Mesothelial cell of epicardium (in vitro differentiated cells): ENCODE data around the gene ZPR1. TPM values are rescaled to one million over a fixed set of nuclear protein-coding genes. Genes with fewer than 3 reads are reported as not detected.

ENCODE experiments used
- DNase-seq, 2 experiments: peaks; one replicate each; pipeline ENCODE4 v3.0.0; 2021; ENCODE audit warnings: low spot score in 2 of 2; ENCODE audit not compliant: unreplicated experiment in 2 of 2
- H3K27ac Mint-ChIP-seq: 2 replicates; pipeline ENCODE4 v1.8.0; 2021; ENCODE audit warnings: mixed read lengths
- H3K27me3 Mint-ChIP-seq: 2 replicates; pipeline ENCODE4 v1.8.0; 2021; ENCODE audit warnings: low read depth, mixed read lengths
- H3K36me3 Mint-ChIP-seq: 2 replicates; pipeline ENCODE4 v1.8.0; 2021; ENCODE audit warnings: mixed read lengths
- H3K4me1 Mint-ChIP-seq: 2 replicates; pipeline ENCODE4 v1.8.0; 2021; ENCODE audit warnings: mixed read lengths
- H3K4me3 Mint-ChIP-seq: 2 replicates; pipeline ENCODE4 v1.8.0; 2021; ENCODE audit warnings: mild to moderate bottlenecking, moderate library complexity, mixed read lengths
- H3K9me3 Mint-ChIP-seq: 2 replicates; pipeline ENCODE4 v1.8.0; 2021; ENCODE audit warnings: mixed read lengths
- total RNA-seq: library from RNA; stranded (reverse); gene quantifications from 3 replicates; pipeline ENCODE4 v1.2.1, GENCODE V29; 2021
- TF ChIP-seq, protein P1 (sequence below): fragments of 200-600 bp; sonication (generic); IDR thresholded peaks from one replicate; pipeline ENCODE4 v1.5.0; 2021; ENCODE audit warnings: antibody characterized with exemption; ENCODE audit not compliant: unreplicated experiment

ZPR1 gene
- total RNA-seq, 1 donor from 2014 or later = 40.9 TPM

DNA sequence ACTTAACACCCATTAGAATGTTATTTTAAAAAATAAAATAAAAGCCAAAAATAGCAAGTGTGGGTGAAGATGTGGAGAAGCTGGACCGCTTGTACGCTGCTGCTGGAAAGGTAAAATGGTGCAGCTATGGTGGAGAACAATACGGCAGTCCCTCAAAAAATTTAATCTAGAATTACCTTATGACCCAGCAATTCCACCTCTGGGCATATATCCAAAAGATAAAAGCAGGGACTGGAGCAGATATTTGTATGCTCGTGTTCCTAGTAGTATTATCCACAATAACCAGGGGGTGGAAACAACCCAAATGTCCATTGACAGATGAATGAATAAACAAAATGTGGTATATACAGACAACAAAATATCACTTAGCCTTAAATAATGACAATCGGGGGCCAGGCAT lies 10.0 kb upstream of the ZPR1 start:
- Mint-ChIP-seq H3K36me3 (no peaks in the 10 kb centered on the region), H3K9me3 (peaks cover 4% of the 10 kb centered on the region)
- TF ChIP-seq, protein P1, sequence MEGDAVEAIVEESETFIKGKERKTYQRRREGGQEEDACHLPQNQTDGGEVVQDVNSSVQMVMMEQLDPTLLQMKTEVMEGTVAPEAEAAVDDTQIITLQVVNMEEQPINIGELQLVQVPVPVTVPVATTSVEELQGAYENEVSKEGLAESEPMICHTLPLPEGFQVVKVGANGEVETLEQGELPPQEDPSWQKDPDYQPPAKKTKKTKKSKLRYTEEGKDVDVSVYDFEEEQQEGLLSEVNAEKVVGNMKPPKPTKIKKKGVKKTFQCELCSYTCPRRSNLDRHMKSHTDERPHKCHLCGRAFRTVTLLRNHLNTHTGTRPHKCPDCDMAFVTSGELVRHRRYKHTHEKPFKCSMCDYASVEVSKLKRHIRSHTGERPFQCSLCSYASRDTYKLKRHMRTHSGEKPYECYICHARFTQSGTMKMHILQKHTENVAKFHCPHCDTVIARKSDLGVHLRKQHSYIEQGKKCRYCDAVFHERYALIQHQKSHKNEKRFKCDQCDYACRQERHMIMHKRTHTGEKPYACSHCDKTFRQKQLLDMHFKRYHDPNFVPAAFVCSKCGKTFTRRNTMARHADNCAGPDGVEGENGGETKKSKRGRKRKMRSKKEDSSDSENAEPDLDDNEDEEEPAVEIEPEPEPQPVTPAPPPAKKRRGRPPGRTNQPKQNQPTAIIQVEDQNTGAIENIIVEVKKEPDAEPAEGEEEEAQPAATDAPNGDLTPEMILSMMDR = no peak

DNA sequence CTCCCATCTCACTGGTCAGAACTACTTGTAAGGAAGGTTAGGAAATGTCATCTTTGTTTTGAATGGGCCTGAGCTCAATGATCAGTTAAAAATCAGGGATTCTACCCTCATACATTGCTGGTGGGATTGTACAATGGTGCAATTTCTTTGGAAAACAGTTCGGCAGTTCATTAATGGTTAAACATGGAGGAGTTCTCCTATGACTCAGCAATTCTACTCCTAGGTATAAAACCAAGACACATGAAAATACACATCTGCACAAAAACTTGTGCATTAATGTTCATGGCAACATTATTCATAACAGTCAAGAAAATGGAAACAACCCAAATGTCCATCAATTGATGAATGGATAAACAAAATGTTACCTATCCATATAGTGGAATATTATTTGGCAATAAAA lies 8.7 kb upstream of the ZPR1 start:
- Mint-ChIP-seq H3K9me3 (peaks cover 4% of the 10 kb centered on the region), H3K27ac (no peak overlapping the region), H3K4me3 (no peak overlapping the region), H3K4me1 (no peaks in the 10 kb centered on the region), H3K27me3 (peaks cover 4% of the 10 kb centered on the region), H3K36me3 (no peaks in the 10 kb centered on the region)
- no peak for DNase-seq
- TF ChIP-seq, protein P1 = no peak

More for the DNA sequence above, 10.0 kb upstream of the ZPR1 start:
- Mint-ChIP-seq H3K27ac (no peak overlapping the region), H3K27me3 (peaks cover 8% of the 10 kb centered on the region), H3K4me1 (no peaks in the 10 kb centered on the region), H3K4me3 (no peak overlapping the region)
- DNase-seq = no peak

DNA sequence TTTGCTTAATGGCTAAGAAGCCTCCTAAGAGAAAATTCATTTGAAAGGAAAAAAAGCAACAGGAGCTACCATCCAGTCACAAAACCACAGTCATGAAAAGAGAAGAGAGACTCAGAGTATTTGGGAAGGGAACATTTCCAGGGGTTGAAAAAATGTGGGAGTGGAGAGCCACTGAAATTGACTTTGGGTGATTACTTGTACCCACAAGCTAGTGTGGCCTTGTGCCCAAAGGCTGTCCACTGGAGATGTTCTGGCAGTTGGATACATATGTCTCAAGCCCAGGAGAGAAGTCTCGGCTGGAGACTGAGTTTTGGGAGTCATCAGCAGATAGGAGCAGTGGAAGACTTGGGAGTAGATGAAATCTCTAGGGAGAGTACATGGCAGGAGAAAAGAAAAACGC lies 7.0 kb upstream of the ZPR1 start:
- DNase-seq = no peak
- peaks cover 10% of the 10 kb centered on the region for H3K27me3 Mint-ChIP-seq
- H3K36me3 Mint-ChIP-seq = no peaks in the 10 kb centered on the region
- peaks cover 4% of the 10 kb centered on the region for H3K9me3 Mint-ChIP-seq
- TF ChIP-seq, protein P1 = no peak
- no peak overlapping the region for H3K27ac Mint-ChIP-seq
- no peak overlapping the region for H3K4me3 Mint-ChIP-seq
- peaks cover 2% of the 10 kb centered on the region for H3K4me1 Mint-ChIP-seq

DNA sequence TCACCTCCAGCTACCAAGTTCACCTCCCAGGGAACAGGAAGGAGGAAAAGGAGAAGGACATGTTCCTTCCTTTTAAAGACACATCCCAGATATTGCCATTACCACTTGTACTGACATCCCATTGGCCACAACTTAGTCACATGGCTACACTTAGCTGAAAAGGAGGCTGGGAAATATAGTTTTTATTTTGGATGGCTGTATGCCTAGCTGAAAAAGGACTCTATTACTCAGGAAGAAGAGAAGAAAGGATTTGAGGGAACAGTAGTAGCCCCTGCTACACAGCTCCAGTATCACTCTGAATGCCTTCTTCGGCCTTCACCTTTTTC lies 5.9 kb upstream of the ZPR1 start:
- Mint-ChIP-seq H3K27ac (no peak overlapping the region), H3K4me3 (no peak overlapping the region), H3K27me3 (peaks cover 6% of the 10 kb centered on the region), H3K36me3 (no peaks in the 10 kb centered on the region), H3K4me1 (peaks cover 2% of the 10 kb centered on the region), H3K9me3 (peaks cover 4% of the 10 kb centered on the region)
- no peak for DNase-seq
- TF ChIP-seq, protein P1 = no peak

DNA sequence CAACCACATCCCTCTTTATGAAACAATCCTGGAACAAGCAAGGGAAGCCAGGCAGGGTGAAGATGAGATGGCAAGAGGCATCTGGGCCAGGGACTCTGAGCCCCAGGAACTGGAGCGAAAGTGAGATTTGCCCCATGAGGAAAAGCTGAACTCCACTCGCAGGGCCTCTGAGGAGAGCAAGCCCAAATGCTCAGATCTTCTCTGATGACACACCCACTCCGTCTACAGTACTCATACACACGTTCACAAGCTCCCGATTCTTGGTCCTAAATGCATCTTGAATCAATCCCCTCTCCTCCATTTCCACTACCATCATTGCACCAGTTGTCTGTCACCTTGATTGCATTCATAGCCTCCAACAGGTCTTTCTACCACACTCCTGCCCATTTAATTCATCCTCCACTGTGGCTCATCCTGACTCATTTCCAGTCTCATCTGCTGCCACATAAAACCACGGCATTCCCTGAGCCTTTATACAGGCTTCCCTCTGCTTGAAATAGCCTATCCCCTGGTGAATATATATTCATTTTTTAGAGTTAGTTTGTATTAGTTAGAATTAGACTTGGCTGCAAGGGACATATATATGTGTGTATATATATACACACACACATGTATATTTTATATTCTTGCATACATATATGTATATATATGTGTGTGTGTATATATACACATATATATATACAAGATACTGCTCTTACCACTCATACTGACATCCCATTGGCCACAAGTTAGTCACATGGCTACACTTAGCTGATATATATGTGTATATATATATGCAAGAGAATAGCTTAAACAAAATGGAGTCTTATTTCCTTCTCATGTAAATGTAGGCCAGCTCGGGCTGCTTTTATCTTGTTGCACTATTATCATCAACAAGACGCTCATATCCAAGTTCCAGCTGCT lies 5.3 kb upstream of the ZPR1 start:
- Mint-ChIP-seq H3K36me3 (no peaks in the 10 kb centered on the region), H3K27ac (no peak overlapping the region), H3K27me3 (peaks cover 6% of the 10 kb centered on the region), H3K4me3 (no peak overlapping the region), H3K4me1 (peaks cover 7% of the 10 kb centered on the region), H3K9me3 (peaks cover 4% of the 10 kb centered on the region)
- TF ChIP-seq, protein P1 = no peak
- no peak for DNase-seq
